GM06990 (cell line): ENCODE measurements around the gene CYP2S1.
A peak's percentile ranks its signal among the peaks of the same experiment; 100 is the strongest.
"Not testable (repeated sequence)": the region's sequence is repeated elsewhere in the genome, so short reads cannot be mapped to it uniquely, and the experiment has no call there.

Experiments used
- DNase-seq: peaks from one replicate; pipeline ENCODE4 v3.0.0-alpha.2; 2011; ENCODE audit not compliant: insufficient read length; ENCODE audit errors: extremely low read depth
- H3K27me3 ChIP-seq: replicated peaks from 2 replicates; pipeline ENCODE4 v1.6.0; 2011; ENCODE audit warnings: low read length; ENCODE audit not compliant: control insufficient read depth, insufficient read depth
- H3K36me3 ChIP-seq: 2 replicates; pipeline ENCODE4 v1.5.1; 2011; ENCODE audit warnings: low read length; ENCODE audit not compliant: control insufficient read depth, insufficient read depth
- H3K4me3 ChIP-seq: replicated peaks from 2 replicates; pipeline ENCODE4 v1.5.1; 2011; ENCODE audit warnings: low read depth, mild to moderate bottlenecking, control low read depth, low read length
- TF ChIP-seq, protein P1 (sequence below): IDR thresholded peaks from 2 replicates; pipeline ENCODE4 v1.5.1; 2011; ENCODE audit warnings: low read length, control low read depth, mild to moderate bottlenecking, inconsistent platforms; ENCODE audit not compliant: insufficient read depth, poor library complexity, severe bottlenecking

The CYP2S1 gene

DNA sequence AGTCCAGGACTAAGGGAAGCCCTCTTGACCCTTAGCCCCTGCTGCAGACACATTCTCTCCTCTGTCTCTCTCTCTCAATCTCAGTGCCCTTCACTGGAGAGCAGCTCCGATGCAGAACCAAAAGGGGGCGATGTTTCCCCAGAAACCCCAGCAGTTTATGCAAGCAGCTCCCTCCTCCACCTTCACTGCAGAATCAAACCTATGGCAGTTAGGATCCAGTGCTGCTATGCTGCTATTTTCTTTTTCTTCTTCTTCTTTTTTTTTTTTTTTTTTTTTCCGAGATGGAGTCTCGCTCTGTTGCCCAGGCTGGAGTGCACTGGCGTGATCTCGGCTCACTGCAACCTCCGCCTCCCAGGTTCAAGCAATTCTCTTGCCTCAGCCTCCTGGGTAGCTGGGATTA is 11.3 kb downstream of the CYP2S1 start:
- TF ChIP-seq, protein P1, sequence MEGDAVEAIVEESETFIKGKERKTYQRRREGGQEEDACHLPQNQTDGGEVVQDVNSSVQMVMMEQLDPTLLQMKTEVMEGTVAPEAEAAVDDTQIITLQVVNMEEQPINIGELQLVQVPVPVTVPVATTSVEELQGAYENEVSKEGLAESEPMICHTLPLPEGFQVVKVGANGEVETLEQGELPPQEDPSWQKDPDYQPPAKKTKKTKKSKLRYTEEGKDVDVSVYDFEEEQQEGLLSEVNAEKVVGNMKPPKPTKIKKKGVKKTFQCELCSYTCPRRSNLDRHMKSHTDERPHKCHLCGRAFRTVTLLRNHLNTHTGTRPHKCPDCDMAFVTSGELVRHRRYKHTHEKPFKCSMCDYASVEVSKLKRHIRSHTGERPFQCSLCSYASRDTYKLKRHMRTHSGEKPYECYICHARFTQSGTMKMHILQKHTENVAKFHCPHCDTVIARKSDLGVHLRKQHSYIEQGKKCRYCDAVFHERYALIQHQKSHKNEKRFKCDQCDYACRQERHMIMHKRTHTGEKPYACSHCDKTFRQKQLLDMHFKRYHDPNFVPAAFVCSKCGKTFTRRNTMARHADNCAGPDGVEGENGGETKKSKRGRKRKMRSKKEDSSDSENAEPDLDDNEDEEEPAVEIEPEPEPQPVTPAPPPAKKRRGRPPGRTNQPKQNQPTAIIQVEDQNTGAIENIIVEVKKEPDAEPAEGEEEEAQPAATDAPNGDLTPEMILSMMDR, result peak; percentile 87
- H3K4me3 ChIP-seq, H3K27me3 ChIP-seq, H3K36me3 ChIP-seq: not testable (repeated sequence)
- peak; percentile 31 for DNase-seq

DNA sequence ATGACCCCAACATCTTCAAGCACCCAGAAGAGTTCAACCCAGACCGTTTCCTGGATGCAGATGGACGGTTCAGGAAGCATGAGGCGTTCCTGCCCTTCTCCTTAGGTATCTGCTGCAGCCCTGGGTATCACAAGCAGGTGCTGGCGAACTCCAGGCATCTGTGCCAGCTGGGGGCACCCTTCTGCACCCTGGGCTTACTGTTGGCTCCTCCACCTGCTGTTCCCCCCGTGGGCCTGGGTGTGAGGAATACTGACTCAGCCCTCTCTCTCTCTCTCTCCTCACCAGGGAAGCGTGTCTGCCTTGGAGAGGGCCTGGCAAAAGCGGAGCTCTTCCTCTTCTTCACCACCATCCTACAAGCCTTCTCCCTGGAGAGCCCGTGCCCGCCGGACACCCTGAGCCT is 13.0 kb downstream of the CYP2S1 start:
- H3K36me3 ChIP-seq, result no peaks in the 10 kb centered on the region

GRCh38 chr19:41206456-41206855 is 13.4 kb downstream of the CYP2S1 start:
- H3K4me3 ChIP-seq, result no peak overlapping the region
- H3K36me3 ChIP-seq, result no peaks in the 10 kb centered on the region
- DNase-seq, result no peak
- TF ChIP-seq, protein P1, result no peak
- H3K27me3 ChIP-seq, result no peaks in the 10 kb centered on the region; the same call in 1 of the 2 replicates

More for the DNA sequence above, 13.0 kb downstream of the CYP2S1 start:
- Histone ChIP-seq H3K27me3 (no peaks in the 10 kb centered on the region; the same call in 1 of the 2 replicates), H3K4me3 (no peak overlapping the region)
- no peak for DNase-seq
- TF ChIP-seq, protein P1, result no peak

- Histone ChIP-seq H3K36me3 (no peaks in the 10 kb centered on the region), H3K4me3 (no peak overlapping the region), H3K27me3 (no peaks in the 10 kb centered on the region; the same call in 1 of the 2 replicates)
- TF ChIP-seq, protein P1, result no peak
- DNase-seq, result no peak
Measured at GRCh38 chr19:41206926-41207750, 14.1 kb downstream of the CYP2S1 start.

- no peaks in the 10 kb centered on the region for H3K36me3 ChIP-seq
- TF ChIP-seq, protein P1, result no peak
Measured at GRCh38 chr19:41214161-41214560, 21.1 kb downstream of the CYP2S1 start.

More at GRCh38 chr19:41214161-41214560, 21.1 kb downstream of the CYP2S1 start:
- DNase-seq, result no peak
- H3K27me3 ChIP-seq, result peaks cover 1% of the 10 kb centered on the region
- no peak overlapping the region for H3K4me3 ChIP-seq
